KMS-11 (cell line): Measurements from ENCODE around the gene PRAMEF1.

ENCODE experiments used
- H2AFZ ChIP-seq: fragments of 200-600 bp; sonication (generic); 2 replicates; pipeline ENCODE4 v1.6.1; 2016; ENCODE audit warnings: antibody characterized with exemption, mixed run types, low read depth
- H3K27ac ChIP-seq: fragments of 200-600 bp; sonication (generic); 2 replicates; pipeline ENCODE4 v1.6.1; 2016; ENCODE audit warnings: mild to moderate bottlenecking, mixed run types
- H3K27me3 ChIP-seq: fragments of 200-600 bp; sonication (generic); 2 replicates; pipeline ENCODE4 v1.6.1; 2017; ENCODE audit warnings: mild to moderate bottlenecking, low read depth, mixed run types, moderate library complexity; ENCODE audit not compliant: insufficient read depth
- H3K36me3 ChIP-seq: fragments of 200-600 bp; sonication (generic); 2 replicates; pipeline ENCODE4 v1.6.1; 2017; ENCODE audit warnings: mild to moderate bottlenecking, mixed run types; ENCODE audit not compliant: insufficient read depth
- H3K4me1 ChIP-seq: fragments of 200-600 bp; sonication (generic); 2 replicates; pipeline ENCODE4 v1.6.1; 2016; ENCODE audit warnings: mild to moderate bottlenecking, low read depth, mixed run types; ENCODE audit not compliant: poor library complexity, severe bottlenecking
- H3K4me2 ChIP-seq: fragments of 200-600 bp; sonication (generic); 2 replicates; pipeline ENCODE4 v1.7.0; 2016; ENCODE audit warnings: mild to moderate bottlenecking, mixed run types
- H3K4me3 ChIP-seq: fragments of 200-600 bp; sonication (generic); IDR thresholded peaks from 2 replicates; pipeline ENCODE4 v1.6.1; 2017; ENCODE audit warnings: low read depth, low read length, mixed read lengths; ENCODE audit not compliant: insufficient read depth
- H3K79me2 ChIP-seq: fragments of 200-600 bp; sonication (generic); 2 replicates; pipeline ENCODE4 v1.6.1; 2016; ENCODE audit warnings: low read depth, mixed run types; ENCODE audit not compliant: insufficient read depth
- H3K9ac ChIP-seq: fragments of 200-600 bp; sonication (generic); 2 replicates; pipeline ENCODE4 v1.6.1; 2016; ENCODE audit warnings: mild to moderate bottlenecking, mixed run types
- H4K20me1 ChIP-seq: fragments of 200-600 bp; sonication (generic); 2 replicates; pipeline ENCODE4 v1.6.1; 2016; ENCODE audit warnings: mild to moderate bottlenecking, mixed run types; ENCODE audit not compliant: insufficient read depth
- TF ChIP-seq, protein P1 (sequence below): fragments of 200-600 bp; sonication (generic); conservative IDR thresholded peaks from 2 replicates; pipeline ENCODE4 v1.6.1; 2017; ENCODE audit warnings: low read depth, mild to moderate bottlenecking, antibody characterized with exemption, low read length, moderate library complexity, mixed read lengths

The PRAMEF1 gene

DNA sequence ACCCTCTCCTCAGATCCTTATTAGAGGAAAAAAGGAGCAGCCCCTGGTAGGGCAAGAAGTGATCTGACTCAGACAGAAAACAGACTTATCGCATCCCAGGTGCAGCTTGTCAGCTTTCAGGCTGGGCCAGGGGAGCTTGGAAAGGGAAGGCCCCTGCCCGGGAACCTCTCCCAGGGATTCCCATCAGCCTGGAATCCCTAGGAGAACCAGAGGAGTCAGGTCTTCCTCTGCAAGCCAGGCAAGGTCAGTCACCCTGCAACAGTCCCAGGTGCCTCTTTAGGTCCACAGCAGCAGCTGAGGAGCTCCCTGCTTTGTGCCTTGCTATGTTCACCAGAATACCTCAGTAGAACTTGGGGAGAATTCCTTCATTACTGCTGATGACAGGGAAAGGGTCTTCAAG is 20.6 kb upstream of the PRAMEF1 start:
- no peak overlapping the region for H3K4me3 ChIP-seq
- H3K27ac ChIP-seq, result no peak overlapping the region
- peaks cover 22% of the 10 kb centered on the region; the same call in 1 of the 2 replicates for H3K27me3 ChIP-seq
- H3K4me1 ChIP-seq, result no peaks in the 10 kb centered on the region
- H4K20me1 ChIP-seq, result no peaks in the 10 kb centered on the region
- H3K9ac ChIP-seq, result no peak overlapping the region
- no peaks in the 10 kb centered on the region for H3K79me2 ChIP-seq
- no peak overlapping the region for H3K4me2 ChIP-seq
- no peaks in the 10 kb centered on the region for H3K36me3 ChIP-seq
- TF ChIP-seq, protein P1, sequence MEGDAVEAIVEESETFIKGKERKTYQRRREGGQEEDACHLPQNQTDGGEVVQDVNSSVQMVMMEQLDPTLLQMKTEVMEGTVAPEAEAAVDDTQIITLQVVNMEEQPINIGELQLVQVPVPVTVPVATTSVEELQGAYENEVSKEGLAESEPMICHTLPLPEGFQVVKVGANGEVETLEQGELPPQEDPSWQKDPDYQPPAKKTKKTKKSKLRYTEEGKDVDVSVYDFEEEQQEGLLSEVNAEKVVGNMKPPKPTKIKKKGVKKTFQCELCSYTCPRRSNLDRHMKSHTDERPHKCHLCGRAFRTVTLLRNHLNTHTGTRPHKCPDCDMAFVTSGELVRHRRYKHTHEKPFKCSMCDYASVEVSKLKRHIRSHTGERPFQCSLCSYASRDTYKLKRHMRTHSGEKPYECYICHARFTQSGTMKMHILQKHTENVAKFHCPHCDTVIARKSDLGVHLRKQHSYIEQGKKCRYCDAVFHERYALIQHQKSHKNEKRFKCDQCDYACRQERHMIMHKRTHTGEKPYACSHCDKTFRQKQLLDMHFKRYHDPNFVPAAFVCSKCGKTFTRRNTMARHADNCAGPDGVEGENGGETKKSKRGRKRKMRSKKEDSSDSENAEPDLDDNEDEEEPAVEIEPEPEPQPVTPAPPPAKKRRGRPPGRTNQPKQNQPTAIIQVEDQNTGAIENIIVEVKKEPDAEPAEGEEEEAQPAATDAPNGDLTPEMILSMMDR, result no peak
- H2AFZ ChIP-seq, result no peak overlapping the region

DNA sequence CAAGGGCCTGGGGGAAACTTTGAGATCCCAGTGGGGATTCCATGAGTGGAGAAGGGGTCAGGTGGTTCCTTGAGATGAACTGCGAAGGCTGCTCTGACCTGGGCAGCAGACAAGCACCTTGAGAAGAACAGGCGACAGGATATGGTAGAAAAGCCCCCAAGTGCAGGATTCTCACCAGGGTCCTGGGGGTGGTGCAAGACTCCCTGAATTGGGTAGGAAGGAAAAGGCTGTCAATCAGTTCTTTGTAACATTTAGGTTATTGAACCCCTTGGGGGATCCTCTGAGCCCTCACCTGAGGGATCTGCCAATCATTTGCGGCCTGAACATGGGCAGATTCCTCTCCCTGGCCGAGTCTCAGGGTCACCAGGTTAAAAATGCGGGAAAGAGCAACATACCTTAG is 20.0 kb upstream of the PRAMEF1 start:
- Histone ChIP-seq H2AFZ (no peak overlapping the region), H3K36me3 (no peaks in the 10 kb centered on the region), H3K27me3 (peaks cover 23% of the 10 kb centered on the region; the same call in 1 of the 2 replicates), H3K27ac (no peak overlapping the region), H3K4me2 (no peak overlapping the region), H3K4me3 (no peak overlapping the region), H3K79me2 (no peaks in the 10 kb centered on the region), H3K4me1 (no peaks in the 10 kb centered on the region), H3K9ac (no peak overlapping the region), H4K20me1 (no peaks in the 10 kb centered on the region)
- TF ChIP-seq, protein P1, result no peak

DNA sequence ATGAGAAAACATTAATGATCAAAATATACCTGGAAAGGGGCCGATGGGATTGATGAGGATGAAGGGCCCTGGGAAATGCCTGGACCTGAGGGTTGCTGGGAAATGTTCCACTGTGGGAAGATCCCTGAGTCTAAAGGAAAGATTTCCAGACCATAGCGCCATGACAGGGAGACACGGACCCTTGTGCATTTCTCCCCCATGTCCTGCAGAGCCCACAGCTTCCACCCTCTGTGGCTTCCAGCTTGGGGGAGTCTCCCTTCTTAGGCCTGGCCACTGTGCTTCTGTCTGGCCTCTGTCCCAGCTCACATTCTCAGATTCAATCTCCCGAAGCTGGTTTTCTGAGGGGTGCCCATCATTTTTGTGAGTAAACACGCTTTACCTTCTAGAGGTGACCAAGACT is 18.7 kb upstream of the PRAMEF1 start:
- Histone ChIP-seq H3K9ac (no peak overlapping the region), H3K4me2 (no peak overlapping the region), H3K36me3 (no peaks in the 10 kb centered on the region), H3K4me1 (no peaks in the 10 kb centered on the region), H3K79me2 (no peaks in the 10 kb centered on the region), H3K27ac (no peak overlapping the region), H4K20me1 (no peaks in the 10 kb centered on the region), H3K4me3 (no peak overlapping the region), H3K27me3 (peaks cover 31% of the 10 kb centered on the region; the same call in 1 of the 2 replicates), H2AFZ (no peak overlapping the region)
- TF ChIP-seq, protein P1, result no peak

DNA sequence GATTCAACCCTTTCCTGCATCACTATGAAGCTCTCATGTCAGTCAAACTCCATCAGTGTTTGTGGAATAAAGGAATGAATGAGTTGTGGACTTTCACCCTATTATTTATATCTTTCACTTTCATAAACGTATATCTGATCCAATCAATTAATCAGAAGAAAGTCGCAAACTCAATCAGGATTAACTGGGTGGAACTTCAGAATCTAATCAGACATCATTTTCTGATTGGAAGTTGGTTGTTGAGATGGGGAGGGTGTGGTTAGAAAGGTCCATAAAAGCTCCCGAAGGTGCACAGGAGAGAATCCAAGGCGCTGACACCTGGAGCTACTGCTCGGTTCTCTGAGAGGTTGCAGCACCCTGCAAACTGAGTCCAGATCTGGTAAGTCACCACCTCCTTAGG is 17.8 kb upstream of the PRAMEF1 start, which contains the start of gene PRAMEF12:
Gene PRAMEF12, plus strand, starts transcription at position 301 of the 400 bp plus-strand sequence. CDS start 1,130 bp downstream, outside the sequence.
- H3K36me3 ChIP-seq, result no peaks in the 10 kb centered on the region
- no peaks in the 10 kb centered on the region for H4K20me1 ChIP-seq
- no peak within 1 kb of the TSS for H3K4me3 ChIP-seq
- H3K4me2 ChIP-seq, result no peak within 1 kb of the TSS
- H3K9ac ChIP-seq, result no peak within 1 kb of the TSS
- H3K79me2 ChIP-seq, result no peaks in the 10 kb centered on the region
- H3K4me1 ChIP-seq, result no peaks in the 10 kb centered on the region
- H2AFZ ChIP-seq, result no peak within 1 kb of the TSS
- no peak within 1 kb of the TSS for H3K27ac ChIP-seq
- TF ChIP-seq, protein P1, result no peak
- H3K27me3 ChIP-seq, result peaks cover 31% of the 10 kb centered on the region; the same call in 1 of the 2 replicates
